H1 (cell line): ENCODE data around the gene LINC01488. TPM values are rescaled to one million over a fixed set of nuclear protein-coding genes. Genes with fewer than 3 reads are reported as not detected.

Experiments used
- BRCA1 ChIP-seq: IDR thresholded peaks from 2 replicates; pipeline ENCODE4 v1.6.1; 2012; ENCODE audit warnings: low read depth, low read length, improper control_type of control experiment
- MAFK ChIP-seq: IDR thresholded peaks from 2 replicates; pipeline ENCODE4 v1.6.1; 2012; ENCODE audit warnings: low read depth, mild to moderate bottlenecking, improper control_type of control experiment, low read length
- RXRA ChIP-seq: IDR thresholded peaks from 2 replicates; pipeline ENCODE4 v1.6.1; 2011; ENCODE audit warnings: low read depth, mild to moderate bottlenecking, low read length, moderate library complexity; ENCODE audit not compliant: insufficient read depth
- SP1 ChIP-seq: IDR thresholded peaks from 2 replicates; pipeline ENCODE4 v1.6.1; 2011; ENCODE audit warnings: low read depth, low read length
- TAF7 ChIP-seq: optimal IDR thresholded peaks from 2 replicates; pipeline ENCODE3; 2011; ENCODE audit warnings: low read depth, mild to moderate bottlenecking, inconsistent platforms, low read length, moderate library complexity, borderline replicate concordance
- polyA plus RNA-seq, 7 experiments: library from polyadenylated mRNA; depleted of rRNA in 3 of 7; stranded (reverse) in 5 of 7; unstranded in 2 of 7; fragments of >200 nt in 5 of 7; fragments of 200-250 nt in 2 of 7; gene quantifications; 1 replicate in 5 of 7; 2 replicates in 1 of 7; 4 replicates in 1 of 7; pipeline versions ENCODE4 v1.2.1 to v1.2.3, GENCODE V29; 2011 to 2013; ENCODE audit warnings: missing spikeins in 2 of 7, mixed read lengths in 2 of 7
- total RNA-seq: library from RNA; stranded (reverse); fragmentation: NEBNext Ultra II Directional; extraction: Animal tissue kit (Norgen Biotek cat#: 25700); gene quantifications from 2 replicates; pipeline ENCODE4 v1.2.1, GENCODE V29; 2021

The LINC01488 gene
- total and polyA plus RNA-seq, 2 of the 8 experiments (the other 6 are each of a cell fraction or from before 2014, with no cell fraction given), result not detected

DNA sequence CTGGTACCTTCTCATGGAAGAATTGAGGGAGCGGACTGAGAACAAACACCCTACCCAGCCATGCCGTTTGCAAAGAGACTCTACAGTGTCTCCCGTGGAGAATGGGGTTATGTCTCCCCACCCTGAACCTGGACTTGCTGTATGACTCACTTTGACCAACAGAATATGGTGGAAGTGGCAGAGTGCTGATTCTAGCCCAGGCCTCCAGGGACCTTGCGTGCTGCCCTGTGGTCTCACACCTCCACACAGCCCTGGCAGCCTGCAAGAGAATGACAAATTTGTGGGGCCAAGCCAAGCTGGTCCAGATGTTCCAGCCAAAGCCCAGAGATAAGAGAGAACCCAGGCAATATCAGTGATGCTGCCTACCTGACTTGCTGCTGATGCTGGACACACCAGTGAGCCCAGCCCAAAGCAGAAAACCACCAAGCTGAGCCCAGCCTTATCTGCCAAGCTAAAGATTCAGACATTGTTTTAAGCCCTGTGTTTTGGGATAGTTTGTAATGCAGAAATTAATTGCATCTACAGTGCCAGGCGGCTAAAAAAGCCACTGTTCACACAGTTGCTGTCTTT lies 8.1 kb upstream of the LINC01488 start (continued):
- no peak for TF ChIP-seq RXRA
- no peak for TF ChIP-seq BRCA1
- TF ChIP-seq MAFK, result no peak
- TF ChIP-seq TAF7, result no peak
- TF ChIP-seq SP1, result no peak
